ENCODE measurements around the gene PPP2R3C. TPM values are rescaled to one million over a fixed set of nuclear protein-coding genes. Genes with fewer than 3 reads are reported as not detected.

PPP2R3C gene
- total and polyA plus RNA-seq, 4 donors, result 19.6 to 42.1 (median 27.3) TPM

DNA sequence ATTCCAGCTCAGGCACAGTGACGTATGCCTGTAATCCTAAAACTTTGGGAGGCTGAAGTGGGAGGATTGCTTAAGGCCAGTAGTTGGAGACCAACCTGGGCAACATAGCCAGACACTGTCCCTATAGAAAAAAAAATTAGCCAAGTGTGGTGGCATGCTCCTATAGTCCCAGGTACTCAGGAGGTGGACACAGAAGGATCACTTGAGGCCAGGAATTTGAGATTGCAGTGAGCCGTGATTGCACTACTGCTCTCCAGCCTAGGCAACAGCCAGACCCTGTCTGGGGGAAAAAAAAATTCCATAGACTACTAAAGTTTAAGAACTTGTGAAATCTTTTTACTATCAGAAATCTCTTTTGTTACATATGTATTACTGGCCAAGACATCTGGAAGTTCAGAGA is 69.2 kb downstream of the PPP2R3C start:
- Histone ChIP-seq H3K36me3 (ENCODE audit: control insufficient read depth in 4 of 4, insufficient read depth in 4 of 4, low read length in 4 of 4) (peaks cover 5 to 9% (median 7%) of the 10 kb centered on the region in 4 donors), H3K27me3 (ENCODE audit: control insufficient read depth in 3 of 3, insufficient read depth in 3 of 3, low read length in 2 of 3) (no peaks in the 10 kb centered on the region), H3K4me1 (ENCODE audit: control insufficient read depth in 5 of 5, insufficient read depth in 5 of 5, low read length in 5 of 5) (peaks cover 0 to 10% (median 0%) of the 10 kb centered on the region in 5 donors), H3K4me3 (no peak overlapping the region), H3K27ac (ENCODE audit: low read depth in 1 of 2, low read length in 1 of 2) (no peak overlapping the region), H3K9me3 (ENCODE audit: control insufficient read depth in 4 of 4, insufficient read depth in 3 of 4, low read length in 3 of 4) (no peaks in the 10 kb centered on the region), H3K9ac (ENCODE audit: insufficient read depth in 1 of 2, low read length in 2 of 2) (no peak overlapping the region)
- no peak for ATAC-seq (ENCODE audit: insufficient read depth, low FRiP score)
- DNase-seq, result no peak
- 90 to 91% methylated on average over 2 of the region's 2 CpGs for WGBS, 2 donors
- TF ChIP-seq, protein P1, sequence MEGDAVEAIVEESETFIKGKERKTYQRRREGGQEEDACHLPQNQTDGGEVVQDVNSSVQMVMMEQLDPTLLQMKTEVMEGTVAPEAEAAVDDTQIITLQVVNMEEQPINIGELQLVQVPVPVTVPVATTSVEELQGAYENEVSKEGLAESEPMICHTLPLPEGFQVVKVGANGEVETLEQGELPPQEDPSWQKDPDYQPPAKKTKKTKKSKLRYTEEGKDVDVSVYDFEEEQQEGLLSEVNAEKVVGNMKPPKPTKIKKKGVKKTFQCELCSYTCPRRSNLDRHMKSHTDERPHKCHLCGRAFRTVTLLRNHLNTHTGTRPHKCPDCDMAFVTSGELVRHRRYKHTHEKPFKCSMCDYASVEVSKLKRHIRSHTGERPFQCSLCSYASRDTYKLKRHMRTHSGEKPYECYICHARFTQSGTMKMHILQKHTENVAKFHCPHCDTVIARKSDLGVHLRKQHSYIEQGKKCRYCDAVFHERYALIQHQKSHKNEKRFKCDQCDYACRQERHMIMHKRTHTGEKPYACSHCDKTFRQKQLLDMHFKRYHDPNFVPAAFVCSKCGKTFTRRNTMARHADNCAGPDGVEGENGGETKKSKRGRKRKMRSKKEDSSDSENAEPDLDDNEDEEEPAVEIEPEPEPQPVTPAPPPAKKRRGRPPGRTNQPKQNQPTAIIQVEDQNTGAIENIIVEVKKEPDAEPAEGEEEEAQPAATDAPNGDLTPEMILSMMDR (IDR thresholded peaks at IDR 0.05; ENCODE audit: control extremely low read depth, extremely low read depth), result no peak

DNA sequence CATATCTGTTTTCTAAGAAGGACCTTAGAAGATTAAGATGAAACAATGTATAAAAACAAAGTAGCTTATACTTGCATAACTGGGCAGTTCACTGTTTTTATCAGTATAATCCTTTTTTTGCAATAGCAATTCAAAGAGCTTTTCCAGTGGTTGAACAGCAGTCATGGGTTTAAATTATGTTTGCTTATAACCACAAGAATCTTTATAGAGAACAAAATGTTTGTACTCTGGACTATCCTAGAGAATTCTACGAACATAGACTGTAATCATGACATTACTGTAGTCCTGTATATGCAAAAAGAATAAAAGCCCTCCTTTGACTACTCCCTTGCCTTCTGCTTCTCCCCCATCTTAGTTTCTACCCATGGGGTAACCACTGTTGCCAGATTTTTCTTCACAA is 70.0 kb downstream of the PPP2R3C start:
- no peak overlapping the region for H3K27ac ChIP-seq (ENCODE audit: low read depth in 1 of 2, low read length in 1 of 2)
- H3K4me3 ChIP-seq, result no peak overlapping the region
- H3K9me3 ChIP-seq (ENCODE audit: control insufficient read depth in 4 of 4, insufficient read depth in 3 of 4, low read length in 3 of 4), result no peaks in the 10 kb centered on the region
- 60 to 80% methylated on average over 1 of the region's 1 CpG for WGBS, 2 donors
- TF ChIP-seq, protein P1 (IDR thresholded peaks at IDR 0.05; ENCODE audit: control extremely low read depth, extremely low read depth), result no peak
- no peak for ATAC-seq (ENCODE audit: insufficient read depth, low FRiP score)
- H3K36me3 ChIP-seq (ENCODE audit: control insufficient read depth in 4 of 4, insufficient read depth in 4 of 4, low read length in 4 of 4), result peaks cover 5 to 9% (median 7%) of the 10 kb centered on the region in 4 donors
- H3K27me3 ChIP-seq (ENCODE audit: control insufficient read depth in 3 of 3, insufficient read depth in 3 of 3, low read length in 2 of 3), result no peaks in the 10 kb centered on the region
- no peak overlapping the region for H3K9ac ChIP-seq (ENCODE audit: insufficient read depth in 1 of 2, low read length in 2 of 2)
- DNase-seq, result no peak
- H3K4me1 ChIP-seq (ENCODE audit: control insufficient read depth in 5 of 5, insufficient read depth in 5 of 5, low read length in 5 of 5), result peaks cover 0 to 10% (median 3%) of the 10 kb centered on the region in 5 donors

DNA sequence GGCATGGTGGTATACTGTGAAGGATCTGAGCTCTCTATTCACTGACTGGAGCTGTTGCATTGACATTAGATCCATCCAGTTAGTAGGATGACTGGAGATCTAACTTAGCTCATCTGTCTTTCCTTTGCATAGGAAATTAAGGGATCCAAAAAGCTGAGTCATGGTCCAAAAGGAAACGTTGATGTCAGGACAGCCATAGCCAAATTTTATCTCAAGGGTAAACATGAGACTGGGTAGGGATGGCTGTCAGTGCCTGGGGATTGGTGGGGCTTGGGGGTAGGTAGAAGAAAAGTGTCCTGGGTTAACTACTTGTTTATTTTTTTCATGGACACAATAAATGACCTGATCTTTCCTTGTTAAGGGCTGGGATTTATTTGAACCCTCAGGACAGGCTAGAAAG is 71.1 kb downstream of the PPP2R3C start:
- no peak for ATAC-seq (ENCODE audit: insufficient read depth, low FRiP score)
- Histone ChIP-seq H3K9ac (ENCODE audit: insufficient read depth in 1 of 2, low read length in 2 of 2) (no peak overlapping the region), H3K36me3 (ENCODE audit: control insufficient read depth in 4 of 4, insufficient read depth in 4 of 4, low read length in 4 of 4) (peaks cover 5 to 8% (median 6%) of the 10 kb centered on the region in 4 donors), H3K4me1 (ENCODE audit: control insufficient read depth in 5 of 5, insufficient read depth in 5 of 5, low read length in 5 of 5) (peaks cover 0 to 8% (median 4%) of the 10 kb centered on the region in 5 donors), H3K27me3 (ENCODE audit: control insufficient read depth in 3 of 3, insufficient read depth in 3 of 3, low read length in 2 of 3) (no peaks in the 10 kb centered on the region), H3K4me3 (no peak overlapping the region), H3K9me3 (ENCODE audit: control insufficient read depth in 4 of 4, insufficient read depth in 3 of 4, low read length in 3 of 4) (peaks cover 0 to 2% (median 0%) of the 10 kb centered on the region in 4 donors), H3K27ac (ENCODE audit: low read depth in 1 of 2, low read length in 1 of 2) (peak overlapping the region in 1 of 2 donors; percentile 46)
- TF ChIP-seq, protein P1 (IDR thresholded peaks at IDR 0.05; ENCODE audit: control extremely low read depth, extremely low read depth), result no peak
- WGBS, 2 donors, result 0 to 4% methylated on average over 1 of the region's 1 CpG
- no peak for DNase-seq

DNA sequence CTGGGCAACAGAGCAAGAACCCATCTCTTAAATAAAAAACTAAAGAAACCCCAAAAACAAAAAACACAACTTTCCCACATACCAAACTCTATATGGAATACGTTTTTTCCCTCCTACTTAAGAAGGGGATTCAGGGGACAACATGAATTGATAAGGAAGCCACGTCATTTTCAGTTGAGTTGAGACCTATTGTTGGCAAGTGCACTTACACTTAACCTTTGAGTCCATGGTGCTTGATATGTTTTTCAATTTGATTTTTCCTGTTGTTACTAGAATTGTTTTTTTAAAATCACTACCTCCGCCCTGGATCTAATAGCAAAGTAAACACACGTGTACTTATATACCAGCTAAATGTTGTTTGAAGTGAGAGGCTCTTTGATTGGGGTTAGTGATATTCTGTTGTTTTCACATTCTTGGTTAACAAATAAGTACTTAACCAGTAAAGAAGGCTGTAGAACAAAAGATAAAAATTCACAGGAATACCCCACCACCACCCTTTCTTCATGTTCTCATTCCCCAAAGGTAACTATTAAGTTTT is 73.7 kb downstream of the PPP2R3C start:
- Histone ChIP-seq H3K9me3 (ENCODE audit: control insufficient read depth in 4 of 4, insufficient read depth in 3 of 4, low read length in 3 of 4) (peaks cover 0 to 2% (median 0%) of the 10 kb centered on the region in 4 donors), H3K9ac (ENCODE audit: insufficient read depth in 1 of 2, low read length in 2 of 2) (no peak overlapping the region), H3K4me3 (no peak overlapping the region), H3K27ac (ENCODE audit: low read depth in 1 of 2, low read length in 1 of 2) (no peak overlapping the region), H3K36me3 (ENCODE audit: control insufficient read depth in 4 of 4, insufficient read depth in 4 of 4, low read length in 4 of 4) (peaks cover 0 to 2% (median 0%) of the 10 kb centered on the region in 4 donors), H3K27me3 (ENCODE audit: control insufficient read depth in 3 of 3, insufficient read depth in 3 of 3, low read length in 2 of 3) (no peaks in the 10 kb centered on the region), H3K4me1 (ENCODE audit: control insufficient read depth in 5 of 5, insufficient read depth in 5 of 5, low read length in 5 of 5) (peaks cover 0 to 10% (median 8%) of the 10 kb centered on the region in 5 donors)
- TF ChIP-seq, protein P1 (IDR thresholded peaks at IDR 0.05; ENCODE audit: control extremely low read depth, extremely low read depth), result no peak
- 47 to 84% methylated on average over 4 of the region's 4 CpGs for WGBS, 2 donors
- no peak for ATAC-seq (ENCODE audit: insufficient read depth, low FRiP score)
- no peak for DNase-seq
